Right forelimb (tissue), 1 donor: Measurements from ENCODE around the gene HTT.

Experiments
- DNase-seq: peaks from one replicate; pipeline ENCODE4 v3.0.0-alpha.2; 2018

HTT gene

GRCh38 chr4:3074078-3074845 lies at the start of gene HTT, which contains the start of gene HTT-AS:
HTT (plus strand) TSS chr4:3074681; CDS start chr4:3074826, 145 bp downstream.
HTT-AS (minus strand) TSS chr4:3074538.
- DNase-seq = peak; percentile 99

DNA sequence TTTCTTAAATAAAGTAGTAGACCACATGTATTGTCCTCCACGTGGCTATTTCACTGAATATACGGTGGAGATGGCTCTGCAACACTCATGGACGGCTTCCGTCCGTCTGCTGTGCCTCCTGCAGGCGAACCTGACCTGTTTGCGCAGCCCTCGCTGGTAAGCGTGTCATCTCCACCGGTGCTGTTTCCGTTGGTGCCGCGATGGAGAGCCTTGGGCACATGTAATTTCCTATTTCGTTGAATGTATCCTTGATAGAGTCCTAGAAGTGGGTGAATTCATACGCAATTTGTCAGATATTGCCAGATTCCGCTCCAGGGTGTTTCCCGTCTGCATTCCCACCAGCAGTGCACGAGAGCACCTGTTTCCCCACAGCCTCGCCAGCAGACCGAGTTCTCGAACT lies 48.6 kb upstream of the HTT start:
- no peak for DNase-seq

GRCh38 chr4:3026540-3026939 lies 47.9 kb upstream of the HTT start:
- no peak for DNase-seq

DNA sequence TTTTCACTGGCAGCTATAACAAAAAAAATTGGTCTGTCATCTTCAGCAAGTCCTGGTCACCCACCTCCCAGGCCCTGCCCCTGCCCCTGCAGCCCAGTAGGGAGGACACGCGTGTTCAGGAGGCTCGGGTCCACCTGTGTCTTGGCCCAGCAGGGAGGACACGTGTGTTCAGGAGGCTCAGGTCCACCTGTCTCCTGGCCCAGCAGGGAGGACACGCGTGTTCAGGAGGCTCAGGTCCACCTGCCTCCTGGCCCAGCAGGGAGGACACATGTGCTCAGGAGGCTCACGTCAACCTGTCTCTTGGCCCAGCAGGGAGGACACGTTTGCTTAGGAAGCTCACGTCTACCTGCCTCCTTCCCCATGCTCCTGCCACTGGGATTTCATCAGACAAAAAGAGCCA lies 45.0 kb upstream of the HTT start:
- no peak for DNase-seq

GRCh38 chr4:3030566-3031356 lies 43.7 kb upstream of the HTT start:
- DNase-seq = no peak

DNA sequence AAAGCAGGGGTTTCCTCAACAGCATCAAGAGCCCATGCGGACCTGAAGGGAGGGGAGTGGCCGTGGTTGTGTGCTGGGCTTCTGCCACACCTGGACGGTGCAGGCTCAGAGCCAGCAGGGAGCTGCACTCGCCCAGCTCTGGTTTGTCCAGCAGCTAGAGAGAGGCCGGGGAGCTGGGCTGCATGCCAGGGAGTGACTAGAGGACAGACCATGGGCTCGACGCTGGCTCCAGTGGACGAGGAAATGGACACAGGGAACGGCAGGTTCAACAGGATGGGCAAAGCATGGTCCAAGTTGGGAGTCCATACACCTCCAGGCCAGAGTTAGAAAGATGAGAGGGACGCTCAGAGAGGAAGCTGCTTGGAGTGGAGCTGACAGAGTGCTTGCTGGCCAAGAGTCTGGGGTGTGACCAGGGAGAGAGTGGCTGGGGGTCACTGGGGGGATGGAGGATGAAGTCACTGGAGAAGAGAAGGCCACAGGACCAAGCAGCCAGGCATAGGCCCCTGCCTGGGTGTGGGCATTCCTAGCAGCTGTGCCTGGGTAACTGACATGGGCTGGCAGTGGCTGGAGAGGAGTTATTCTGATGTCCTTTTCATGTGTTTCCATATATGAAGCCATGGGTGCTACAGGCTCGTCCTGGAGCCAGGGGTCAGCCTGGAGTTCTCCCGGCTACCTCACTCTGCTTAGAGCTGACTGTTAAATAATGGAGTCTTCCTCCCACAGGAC lies 43.0 kb upstream of the HTT start:
- no peak for DNase-seq

DNA sequence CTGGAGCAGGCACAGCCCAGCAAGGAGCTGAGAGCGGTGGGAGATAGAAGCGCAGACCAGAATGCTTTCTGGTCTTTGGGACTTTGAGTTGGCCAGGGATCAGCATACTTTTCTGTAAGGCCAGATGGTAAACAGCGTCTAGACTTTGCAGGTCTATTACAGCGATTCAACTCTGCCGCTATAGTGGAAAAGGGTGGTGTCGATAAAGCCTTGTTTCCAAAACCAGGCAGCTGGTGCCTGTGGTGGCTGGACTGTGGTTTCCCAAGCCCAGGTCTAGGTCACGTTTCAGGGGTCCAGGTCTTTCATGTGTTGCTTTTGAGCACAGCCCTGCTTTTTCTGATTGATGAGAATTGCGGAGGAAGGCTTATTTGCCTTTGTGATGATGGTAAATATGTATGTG lies 40.2 kb upstream of the HTT start:
- no peak for DNase-seq

DNA sequence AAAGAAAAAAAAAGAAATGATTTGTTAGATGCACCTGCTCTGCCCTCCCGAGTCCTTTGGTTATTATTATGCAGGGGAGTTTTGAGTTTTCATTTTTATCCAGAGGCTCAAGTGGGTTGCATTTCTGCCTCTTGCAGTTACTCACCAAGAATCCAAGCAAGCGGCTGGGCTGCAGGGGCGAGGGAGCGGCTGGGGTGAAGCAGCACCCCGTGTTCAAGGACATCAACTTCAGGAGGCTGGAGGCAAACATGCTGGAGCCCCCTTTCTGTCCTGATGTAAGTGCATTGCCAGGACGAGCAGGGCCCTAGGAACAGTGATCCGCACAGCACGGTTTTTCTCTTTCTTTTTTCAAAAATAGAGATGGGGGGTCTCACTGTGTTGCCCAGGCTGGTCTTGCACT lies 39.2 kb upstream of the HTT start:
- no peak for DNase-seq

GRCh38 chr4:3035674-3036073 lies 38.8 kb upstream of the HTT start:
- DNase-seq = no peak

DNA sequence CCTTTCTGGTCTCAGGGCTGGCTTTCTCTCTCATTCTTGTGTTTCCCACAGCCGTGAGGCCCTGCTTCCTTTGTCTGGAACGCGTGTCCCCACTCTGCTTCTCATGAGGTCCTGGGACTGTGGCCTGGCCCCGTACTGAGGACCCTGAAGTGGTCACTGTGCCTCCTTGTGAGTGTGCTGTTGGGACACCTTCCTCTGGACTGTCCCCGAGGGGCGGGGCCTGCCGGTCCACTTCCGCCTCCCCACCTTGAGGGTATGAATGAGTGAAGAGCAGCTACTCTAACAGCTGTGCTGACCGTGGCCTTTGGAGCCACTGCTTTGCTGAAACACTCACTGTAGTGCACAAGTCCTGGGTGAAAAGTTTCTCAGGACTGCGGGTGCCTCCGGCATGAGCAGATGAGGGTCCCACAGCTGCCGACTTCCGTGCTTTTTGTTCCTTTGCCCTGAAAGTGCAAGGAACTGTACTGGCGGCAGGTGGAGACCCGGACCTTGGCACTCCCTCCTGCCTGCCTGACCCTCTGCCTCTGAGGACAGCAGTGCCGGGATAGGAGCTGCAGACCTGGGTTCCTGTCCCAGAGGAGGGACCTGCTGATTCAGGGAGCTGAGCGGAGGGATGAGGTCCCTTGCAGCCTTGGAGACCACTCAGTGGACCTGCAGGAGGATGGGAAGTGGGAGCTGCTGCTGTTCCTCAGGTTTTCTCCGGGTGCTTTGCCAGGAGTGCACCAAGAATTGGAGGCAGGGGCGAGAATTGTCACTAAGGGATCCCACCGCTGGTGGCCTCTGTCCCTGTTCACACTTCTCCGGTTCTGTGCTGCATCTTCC lies 38.1 kb upstream of the HTT start:
- DNase-seq = no peak

DNA sequence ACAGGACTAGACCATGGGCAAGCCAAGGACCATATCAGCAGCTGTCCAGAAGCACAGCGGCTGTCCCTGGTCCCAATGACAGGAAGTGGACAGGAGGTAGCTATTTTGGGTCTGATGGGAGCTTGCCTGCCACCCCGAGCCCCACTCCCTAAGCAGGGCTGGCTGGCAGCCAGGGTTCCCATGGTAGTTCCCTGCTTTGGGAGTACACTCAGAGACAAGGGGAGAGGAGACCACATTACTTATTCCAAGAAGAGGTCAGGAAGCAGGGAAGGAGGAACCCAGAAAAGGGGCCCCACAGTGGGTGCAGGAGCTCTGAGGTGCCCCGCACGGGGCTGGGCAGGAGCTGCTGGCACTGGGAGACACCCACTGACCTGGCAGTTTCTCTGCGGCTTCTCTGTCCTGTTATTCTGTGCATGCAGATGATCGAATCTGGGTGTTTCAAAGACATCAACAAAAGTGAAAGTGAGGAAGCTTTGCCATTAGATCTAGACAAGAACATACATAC lies 36.5 kb upstream of the HTT start:
- DNase-seq = peak; percentile 56

DNA sequence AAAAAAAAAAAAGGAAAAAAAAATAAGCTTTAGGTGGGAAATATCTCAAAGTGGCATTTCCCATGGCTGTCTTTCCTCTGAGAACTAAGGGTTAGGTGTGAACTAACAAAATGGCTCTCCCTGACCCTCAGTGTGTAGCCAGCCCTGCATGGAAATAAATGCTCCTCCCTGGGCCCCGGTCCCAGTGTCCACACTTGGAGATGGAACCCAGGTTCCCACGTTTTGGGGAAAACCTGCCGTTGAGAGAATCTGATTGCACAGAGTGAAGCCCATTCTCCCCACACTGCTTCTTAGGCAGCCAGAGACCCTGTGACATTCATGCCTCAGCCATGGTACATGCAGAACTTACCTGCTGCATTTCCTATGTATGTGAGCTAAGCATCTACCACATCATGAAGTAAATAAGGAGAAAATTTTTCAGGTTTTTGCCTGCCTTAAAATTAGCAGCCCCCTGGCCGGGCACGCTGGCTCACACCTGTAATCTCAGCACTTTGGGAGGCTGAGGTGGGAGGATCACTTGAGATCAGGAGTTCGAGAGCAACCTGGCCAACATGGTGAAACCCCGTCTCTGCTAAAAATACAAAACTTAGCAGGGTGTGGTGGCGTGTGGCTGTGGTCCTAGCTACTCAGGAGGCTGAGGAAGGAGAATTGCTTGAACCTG lies 34.6 kb upstream of the HTT start:
- no peak for DNase-seq

- DNase-seq = no peak
Measured at GRCh38 chr4:3040452-3041191, 33.9 kb upstream of the HTT start.

DNA sequence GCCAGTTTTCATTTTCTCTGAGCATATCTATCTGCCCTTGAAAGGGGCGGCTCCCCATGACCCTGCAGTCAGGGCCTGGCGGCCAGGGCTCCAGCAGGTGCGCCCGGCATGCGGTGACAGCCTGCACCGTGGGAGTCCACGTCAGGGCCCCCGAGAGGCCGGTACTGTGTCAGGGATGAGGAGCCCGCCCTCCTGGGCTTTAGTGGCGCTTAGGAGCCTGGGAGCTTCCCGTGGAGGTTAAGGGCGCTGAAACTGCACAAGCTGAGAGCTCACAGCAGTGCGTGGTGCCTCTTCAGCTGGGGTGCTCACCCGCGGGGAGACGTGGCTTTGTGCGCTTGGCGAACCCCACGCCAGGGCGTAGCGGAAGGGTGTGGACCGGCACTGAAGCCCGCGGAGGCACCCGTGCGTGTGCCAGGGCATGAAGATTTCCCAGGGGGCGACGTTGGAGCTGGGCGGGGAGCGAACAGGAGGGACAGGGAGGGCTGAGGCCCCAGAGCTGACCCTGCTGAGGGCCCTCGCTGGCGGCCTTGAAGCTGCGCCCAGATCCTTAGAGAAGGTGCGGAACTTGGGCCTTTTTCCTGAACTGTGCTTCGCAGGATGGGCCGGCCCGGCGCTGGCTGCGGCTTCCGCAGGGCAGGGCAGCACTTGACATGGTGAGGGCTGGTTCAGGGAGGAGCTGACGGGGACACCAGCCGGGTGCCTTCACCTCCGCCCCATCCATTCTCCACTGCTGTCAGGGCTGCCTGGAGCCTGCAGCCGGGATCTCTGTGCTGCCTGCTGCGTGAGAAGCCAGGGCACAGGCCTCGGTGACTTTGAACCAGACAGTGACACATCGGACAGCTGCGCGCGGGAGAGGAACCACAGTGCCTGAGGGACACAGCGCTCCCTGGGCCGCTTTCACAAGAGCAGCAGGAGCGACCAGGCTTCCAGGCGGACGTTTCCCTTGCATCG lies 33.0 kb upstream of the HTT start:
- DNase-seq = peak; percentile 61

DNA sequence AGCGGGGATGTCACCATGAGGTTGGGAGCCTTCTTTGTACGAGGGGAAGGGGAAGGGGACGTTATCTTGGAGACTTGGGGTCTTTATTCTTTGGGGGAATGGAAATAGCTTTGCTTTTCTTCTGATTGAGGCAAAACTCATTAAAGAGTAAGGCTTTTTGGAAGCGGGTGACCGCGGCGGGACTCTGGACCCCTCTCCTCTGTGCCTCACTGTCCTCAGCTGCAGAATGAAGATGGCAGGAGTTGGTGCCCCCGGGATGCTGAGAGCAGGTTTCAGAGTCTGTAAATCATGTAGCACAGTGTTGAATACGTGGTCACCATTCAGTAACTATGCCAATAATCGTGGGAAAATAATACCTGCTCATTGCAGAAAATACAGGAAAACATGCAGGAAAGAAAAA lies 32.3 kb upstream of the HTT start:
- no peak for DNase-seq

GRCh38 chr4:3043282-3044020 lies 31.0 kb upstream of the HTT start:
- no peak for DNase-seq

DNA sequence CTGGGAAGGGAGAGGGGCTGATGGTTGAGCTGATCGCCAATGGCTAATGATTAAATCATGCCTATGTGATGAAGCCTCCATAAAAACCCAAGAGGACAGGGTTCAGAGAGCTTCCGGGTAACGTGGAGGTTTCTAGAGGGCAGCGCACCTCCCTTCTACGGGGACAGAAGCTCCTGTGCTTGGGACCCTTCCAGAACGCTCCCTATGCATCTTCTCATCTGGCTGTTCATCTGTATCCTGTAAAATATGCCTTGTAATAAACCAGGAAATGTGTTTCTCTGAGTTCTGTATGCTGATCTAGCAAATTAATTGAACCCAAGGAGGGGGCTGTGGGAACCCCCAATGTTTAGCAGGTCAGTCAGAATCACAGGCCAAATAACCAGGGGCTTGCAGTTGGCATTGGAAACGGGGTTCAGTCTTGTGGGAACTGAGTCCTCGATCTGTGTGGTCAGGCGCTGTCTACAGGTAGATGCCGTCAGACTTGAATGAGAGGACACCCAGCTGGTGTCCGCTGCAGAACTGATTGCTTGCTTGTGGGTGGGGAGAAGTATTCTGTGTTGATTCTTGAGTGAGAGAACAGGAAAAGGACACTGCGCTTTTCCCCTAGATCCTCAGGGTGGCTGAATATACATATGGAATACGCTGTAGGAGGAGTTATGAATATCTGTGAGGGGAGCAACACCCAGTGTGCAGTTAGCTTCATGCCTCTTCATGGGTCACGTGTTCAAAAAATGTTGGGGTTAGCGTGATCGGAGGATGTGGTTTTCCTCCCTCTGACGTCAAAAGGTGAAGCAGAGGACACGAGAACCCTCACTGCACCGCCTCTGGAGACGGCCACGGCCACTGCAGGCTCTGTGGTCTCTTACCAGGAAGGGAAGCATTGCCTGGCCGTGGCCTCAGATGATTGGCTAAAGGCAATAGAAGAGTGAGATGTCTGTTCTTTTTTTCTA lies 29.3 kb upstream of the HTT start:
- DNase-seq = no peak

GRCh38 chr4:3046162-3046561 lies 28.3 kb upstream of the HTT start:
- DNase-seq = no peak
